CD4-positive, alpha-beta T cell treated with Interferon alpha-2 for 1 hour (primary cell): ENCODE measurements around the gene SYNJ2.
A peak's percentile ranks its signal among the peaks of the same experiment; 100 is the strongest.

Experiments used
- DNase-seq, 2 donors: peaks; one replicate each; pipeline ENCODE4 v3.0.0-alpha.2; 2020 to 2022

Gene SYNJ2

DNA sequence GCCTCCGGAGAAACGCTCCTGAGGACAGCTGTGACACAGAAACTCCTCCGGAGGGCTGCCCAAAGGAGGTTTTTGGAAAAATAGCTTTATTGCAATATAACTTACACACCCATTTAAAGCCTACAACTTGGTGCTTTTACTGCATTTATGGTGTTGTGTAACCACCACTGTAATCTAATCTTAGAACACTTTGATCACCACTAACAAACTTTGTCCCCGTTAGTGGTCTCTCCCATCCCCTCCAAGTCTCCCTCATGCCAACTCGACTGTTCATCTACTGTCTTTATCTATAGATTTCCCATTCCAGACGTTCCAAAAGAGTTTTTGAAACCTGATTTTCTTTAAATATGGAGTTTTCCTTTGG lies 62.8 kb downstream of the SYNJ2 start:
- DNase-seq: no peak

DNA sequence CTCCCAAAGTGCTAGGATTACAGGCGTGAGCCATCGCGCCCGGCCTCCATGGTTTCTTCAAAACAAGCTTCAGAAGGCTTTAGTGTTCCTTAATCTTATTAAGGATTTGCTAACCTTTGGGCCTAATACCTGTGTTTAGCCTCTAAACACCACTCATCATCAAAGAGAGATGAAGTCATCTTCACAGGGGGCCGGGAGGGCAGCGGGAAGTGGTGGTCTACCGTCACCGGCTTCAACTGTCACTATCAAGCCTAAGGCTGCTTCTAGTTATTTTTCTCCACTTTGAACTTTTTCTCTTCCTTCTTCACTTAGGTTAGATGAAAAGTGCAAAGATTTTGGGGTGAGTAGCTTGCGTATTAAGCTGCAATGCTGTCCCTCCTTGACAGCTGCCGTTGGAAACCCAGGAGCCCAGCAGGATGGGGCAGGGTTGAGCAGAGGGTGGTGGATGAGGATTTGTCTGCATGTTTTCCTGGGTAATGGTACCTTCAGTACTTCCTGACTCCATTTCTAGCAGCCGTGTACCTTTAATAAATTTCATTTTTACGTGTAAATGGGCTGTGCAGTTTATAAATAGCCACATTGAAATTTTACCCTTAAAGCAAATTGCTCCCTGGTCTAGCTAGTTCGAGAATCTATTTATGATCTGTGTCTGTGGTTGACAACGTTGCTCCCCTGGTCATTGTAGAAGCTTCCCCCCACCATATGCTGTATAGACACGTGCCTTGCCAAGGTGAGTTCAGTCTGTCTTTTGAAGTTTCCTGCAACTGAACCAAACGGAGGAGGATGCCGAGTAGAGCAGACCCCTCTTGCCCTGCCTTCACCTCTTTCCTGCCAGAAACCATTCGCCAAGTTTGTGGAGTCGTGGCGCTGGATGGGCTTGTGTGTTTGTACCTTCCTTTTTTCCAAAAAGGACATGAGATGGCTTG lies 64.8 kb downstream of the SYNJ2 start:
- DNase-seq: no peak

DNA sequence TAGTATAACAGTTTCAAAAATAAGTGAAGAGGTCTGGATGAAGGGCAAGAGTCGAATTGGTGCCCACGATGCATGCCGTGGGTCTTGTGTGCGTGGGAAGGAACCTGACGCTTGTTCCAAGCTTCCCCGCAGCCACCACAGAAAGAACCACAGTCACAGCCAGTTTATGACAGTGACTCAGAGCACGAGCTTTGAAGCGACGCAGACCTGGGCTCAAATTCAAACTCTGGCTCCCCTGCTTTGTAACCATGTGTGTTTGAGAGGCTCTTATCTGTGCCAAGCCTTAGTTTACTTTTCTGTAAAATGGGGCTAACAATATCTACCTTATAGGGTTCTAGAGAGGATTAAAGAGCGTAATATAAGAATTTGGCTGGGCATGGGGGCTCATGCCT lies 65.5 kb downstream of the SYNJ2 start:
- DNase-seq: peak in 1 of 2 donors; percentile 29

DNA sequence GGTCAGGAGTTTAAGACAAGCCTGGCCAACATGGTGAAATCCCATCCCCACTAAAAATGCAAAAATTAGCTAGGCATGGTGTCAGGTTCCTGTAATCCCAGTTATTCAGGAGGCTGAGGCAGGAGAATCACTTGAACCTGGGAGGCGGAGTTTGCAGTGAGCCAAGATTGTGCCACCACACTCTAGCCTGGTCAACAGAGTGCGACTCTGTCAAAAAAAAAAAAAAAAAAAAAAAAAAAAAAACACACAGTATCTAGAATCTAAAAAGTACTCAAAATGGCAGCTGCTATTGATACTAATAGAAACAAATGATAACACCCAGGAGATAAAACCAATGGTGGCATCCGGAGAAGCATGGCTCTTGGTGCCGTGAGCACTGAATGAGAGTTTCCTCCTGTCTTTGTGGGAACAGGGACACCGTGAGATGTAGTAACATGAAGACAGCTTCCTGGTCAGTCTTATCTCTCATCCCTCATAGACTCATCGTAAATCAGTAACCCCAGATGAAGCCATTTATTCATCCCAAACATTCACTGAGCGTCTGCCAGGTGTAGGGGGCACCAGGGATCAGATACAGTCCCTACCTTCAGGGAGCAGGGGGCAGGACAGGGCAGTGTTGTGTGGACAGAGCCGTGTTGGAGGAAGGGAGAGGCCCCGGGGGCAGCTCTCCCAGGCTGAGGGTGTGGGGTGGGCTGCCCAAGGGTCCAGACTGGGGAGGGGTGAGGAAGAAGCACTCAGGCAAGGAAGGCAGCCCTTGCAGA lies 66.1 kb downstream of the SYNJ2 start:
- DNase-seq: no peak

DNA sequence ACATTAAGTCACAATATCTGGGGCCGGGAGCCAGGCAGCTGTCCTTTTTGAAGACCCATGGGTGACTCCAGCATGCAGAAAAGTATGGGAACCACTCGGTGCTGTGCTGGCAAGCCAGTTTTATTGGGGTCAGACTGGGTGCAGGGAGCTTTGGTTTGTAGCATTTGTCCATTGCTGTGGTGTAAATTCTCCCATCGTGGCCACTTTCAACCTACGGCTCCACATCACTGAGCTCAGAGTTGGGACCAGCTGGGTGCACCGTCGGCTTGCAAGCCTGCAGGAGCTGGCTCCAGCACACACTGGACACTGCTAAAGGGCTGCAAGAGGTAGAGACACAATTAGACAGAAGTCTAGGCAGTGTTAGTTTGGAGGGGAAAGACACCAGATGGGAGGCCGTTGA lies 66.9 kb downstream of the SYNJ2 start:
- no peak for DNase-seq

DNA sequence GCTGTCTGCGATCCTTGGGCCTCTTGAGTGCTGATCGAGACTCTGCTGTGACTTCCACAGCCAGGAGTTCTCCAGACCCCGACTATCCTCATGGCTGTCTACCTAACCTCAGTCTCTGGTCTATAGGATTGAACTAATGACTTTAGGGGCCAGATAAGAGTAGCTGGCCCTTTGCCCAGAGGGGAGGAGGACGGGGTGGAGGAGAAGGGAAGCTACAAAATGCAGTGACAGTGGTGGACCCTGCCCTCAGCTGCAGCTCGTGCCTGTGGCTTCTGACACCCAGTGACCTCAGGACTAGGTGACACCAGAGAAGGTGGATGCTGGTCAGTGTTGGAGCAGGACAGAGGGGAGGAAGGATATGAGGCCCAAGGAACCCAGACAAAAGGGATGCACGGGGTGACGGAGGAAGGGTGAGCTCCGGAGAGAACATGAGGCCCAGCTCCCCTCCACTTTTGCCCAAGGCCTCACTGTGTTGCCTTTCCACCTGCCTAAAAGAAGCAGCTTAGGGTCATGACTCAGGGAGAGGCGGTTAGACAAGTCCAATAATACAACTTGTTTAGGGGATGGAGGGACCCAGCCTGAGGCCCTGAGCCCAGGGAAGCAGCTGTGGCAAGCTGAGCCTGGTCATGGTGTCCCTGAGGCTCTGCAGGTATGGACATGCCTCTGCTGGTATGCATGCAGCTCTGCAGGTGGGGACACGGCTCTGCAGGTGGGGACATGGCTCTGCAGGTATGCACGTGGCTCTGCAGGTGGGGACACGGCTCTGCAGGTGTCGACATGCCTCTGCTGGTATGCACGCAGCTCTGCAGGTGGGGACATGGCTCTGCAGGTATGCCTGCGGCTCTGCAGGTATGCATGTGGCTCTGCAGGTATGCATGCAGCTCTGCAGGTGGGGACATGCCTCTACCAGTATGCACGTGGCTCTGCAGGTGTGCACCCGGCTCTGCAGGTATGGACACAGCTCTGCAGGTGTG lies 67.7 kb downstream of the SYNJ2 start:
- no peak for DNase-seq

DNA sequence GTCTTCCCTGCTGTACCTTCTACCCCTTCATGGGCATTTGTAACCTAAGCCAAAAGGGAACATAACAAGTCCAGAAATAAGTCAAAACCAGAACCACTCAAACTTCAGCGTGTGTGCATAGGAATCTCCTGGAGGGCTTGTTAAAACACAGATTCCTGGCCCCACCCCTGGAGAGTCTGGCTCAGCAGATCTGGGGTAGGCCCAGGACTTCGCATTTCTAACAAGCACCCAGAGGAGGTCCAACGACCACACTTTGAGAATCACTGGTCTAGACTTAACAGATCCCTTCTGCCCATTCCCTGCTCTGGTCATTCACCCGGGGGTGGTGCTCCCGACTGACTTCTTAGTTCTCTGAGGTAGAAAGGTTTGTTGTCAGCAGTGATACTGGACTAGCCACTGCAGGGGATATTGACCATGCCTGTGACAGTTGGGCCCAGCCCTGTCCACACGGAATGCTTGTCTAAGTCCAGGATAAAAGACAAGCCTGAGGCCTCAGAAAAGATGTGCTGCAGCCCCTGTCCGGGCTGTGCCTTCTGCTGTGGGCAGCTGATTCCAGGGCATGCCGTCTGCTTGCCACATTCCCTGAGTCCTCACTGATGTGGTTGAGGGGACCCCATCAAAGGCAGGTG lies 68.6 kb downstream of the SYNJ2 start:
- no peak for DNase-seq

DNA sequence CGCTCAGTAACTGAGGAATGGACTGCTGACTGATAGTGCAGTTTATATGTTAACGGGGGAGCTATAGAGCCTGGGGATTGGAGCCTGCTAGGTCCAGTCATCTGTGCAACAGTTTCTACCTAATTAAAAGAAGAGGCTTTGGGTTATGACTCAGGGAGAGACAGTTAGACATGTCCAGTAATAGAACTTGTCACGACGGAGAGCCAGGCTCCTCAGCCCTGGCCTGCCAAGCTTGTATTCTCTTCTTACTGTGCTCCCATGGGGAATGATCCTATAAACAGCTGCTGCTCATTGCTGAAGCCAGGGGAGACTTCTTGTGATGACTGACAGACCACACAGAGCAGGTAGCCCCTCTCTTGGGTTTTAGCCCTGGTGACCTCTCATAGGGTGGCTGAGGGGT lies 69.3 kb downstream of the SYNJ2 start:
- DNase-seq: no peak

DNA sequence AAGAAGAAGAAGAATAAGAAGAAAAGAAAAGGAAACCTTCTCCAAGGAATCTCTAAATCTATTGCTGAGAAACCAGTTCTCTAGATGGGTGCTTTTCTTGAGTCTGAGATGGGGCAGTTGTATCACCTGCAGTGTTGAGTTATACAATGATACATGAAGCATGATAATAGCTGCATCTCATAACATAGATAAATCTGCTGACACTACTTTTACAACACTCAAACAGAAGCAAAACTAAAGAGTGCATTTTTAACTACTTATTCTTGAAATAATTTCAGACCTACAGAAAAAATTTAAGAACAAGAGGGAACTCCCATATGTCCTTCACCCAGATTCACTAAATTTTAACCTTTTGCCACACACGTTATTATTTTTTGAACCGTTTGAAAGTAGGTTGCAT lies 70.3 kb downstream of the SYNJ2 start:
- DNase-seq: no peak

DNA sequence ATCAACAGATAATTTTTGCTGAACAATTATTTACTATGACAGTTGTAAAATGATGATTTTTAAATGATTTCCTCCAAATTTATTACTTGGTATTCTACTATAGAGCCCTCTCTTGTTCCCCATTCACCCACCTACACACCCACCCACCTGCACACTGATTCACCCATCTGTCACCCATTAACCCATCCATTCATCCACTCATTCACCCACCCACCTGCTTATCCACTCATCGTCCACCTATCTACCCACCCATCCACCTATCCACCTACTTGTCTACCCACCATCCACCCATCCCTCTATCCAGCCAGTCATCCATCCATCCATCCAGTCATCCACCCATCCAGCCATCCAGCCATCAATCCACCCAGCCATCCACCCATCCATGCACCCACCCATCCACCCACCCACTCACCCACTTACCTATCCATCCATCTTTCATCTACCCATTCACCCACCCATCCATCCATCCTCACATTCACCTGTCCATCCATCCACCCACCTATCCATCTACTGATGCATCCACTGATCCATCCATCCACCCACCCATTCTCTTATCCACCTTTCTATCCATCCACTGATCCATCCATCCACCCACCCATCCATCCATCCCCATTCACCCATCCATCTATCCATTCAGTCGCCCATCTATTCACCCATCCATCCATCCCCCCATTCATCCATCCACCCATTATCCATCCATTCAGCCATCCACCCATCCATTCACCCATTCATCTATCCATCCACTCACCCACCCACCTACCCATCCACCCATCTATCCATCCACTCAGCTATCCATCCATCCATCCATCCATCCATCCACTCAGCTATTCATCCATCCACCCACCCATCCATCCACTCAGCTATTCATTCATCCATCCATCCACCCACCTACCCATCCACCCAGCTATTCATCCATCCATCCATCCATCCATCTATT lies 72.0 kb downstream of the SYNJ2 start:
- no peak for DNase-seq

DNA sequence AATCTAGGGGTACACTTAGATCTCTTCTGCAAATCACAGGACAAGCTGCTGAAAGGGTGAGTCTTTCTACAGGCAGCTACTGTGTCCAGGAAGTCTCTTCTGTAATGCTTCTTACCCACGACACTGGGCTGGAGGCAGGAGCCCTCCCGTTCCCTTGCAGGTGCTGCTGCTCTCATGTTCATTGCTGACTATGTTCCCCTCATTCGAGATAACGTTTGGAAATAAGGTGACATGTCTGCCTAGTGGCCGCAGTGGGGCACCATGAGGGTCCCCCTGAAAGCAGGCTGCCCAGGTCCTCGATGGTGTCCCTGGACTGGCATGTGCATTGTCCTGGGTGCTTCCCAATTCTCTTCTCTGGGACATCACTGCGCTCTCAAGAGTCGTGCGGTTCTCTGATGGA lies 74.7 kb downstream of the SYNJ2 start:
- no peak for DNase-seq

DNA sequence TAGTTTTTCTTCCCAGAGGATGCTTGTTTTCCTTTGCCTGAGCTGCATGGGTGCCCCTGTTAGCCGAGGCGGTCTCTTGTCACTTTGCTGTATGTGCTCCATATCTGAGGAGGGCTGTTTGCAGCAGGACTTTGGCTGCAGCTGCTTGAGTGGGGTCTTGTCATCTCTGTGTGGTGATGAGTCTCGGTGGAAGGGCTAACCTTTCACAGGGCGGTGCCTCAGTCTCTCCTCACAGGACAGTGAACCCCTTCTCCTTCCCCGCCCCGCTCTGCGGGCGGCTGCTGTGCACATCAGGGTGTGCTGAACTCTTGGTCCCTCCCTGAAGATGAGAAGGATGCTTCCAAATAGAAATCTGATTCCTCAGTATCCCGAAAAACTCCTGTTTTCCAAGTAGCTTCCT lies 75.1 kb downstream of the SYNJ2 start:
- no peak for DNase-seq

DNA sequence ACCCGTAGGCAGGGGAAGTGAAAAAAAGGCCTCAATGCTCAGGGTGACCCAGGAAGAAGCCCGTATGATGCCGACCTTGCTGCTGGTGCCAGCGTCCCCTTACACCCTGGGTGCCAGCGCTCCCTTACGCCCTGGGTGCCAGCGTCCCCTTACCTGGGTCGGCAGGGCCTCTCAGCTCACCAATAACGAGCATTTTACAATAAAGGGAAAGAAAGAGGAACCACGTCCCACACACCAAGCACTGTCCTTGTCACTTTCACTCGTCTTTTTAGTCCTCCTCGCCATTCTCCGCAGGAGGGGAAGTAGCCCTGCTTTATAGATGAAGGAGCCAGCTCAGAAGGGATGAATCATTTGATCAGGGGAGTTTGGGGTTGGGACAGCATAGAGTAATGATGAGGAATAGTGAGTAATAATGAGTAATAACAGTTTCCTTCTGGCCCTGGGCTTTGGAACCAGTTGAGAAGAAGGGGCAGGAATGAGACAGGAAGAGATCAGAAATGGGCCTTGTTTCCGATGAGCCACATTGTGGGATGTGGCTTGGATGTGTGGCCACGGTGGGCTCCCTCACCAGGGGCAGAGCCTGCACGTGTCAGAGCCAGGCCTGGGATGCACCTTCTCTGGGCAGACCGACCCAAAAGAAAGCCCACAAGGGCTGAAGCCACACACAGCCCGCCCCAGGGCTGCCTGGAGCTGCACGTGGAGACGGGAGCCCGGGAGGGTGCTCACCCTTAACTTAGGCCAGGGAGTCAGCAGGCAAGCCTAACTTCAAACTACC lies 75.7 kb downstream of the SYNJ2 start:
- peak; percentile 14 to 56 for DNase-seq

DNA sequence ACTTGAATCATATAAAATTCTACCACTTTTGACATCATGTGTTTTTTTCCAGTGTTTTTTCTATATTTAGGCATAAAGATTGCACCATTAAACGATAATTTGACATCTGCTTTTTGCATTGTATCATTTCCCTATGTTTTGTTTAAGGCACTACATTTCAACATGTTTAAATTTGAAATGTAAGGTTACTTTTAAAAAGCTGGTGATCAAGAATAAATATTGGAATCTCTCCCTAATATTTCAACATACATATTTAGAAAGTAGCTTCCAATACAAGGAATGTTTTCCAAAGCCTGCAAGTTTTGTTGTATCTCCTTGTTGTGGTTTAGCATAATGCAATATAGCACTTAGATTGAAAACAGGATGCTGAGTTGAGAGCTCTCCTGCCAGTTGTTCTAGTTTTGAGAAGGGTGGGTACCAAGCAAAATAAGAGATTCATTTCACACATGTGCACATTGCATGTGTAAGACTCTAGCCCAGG lies 76.5 kb downstream of the SYNJ2 start:
- DNase-seq: no peak

DNA sequence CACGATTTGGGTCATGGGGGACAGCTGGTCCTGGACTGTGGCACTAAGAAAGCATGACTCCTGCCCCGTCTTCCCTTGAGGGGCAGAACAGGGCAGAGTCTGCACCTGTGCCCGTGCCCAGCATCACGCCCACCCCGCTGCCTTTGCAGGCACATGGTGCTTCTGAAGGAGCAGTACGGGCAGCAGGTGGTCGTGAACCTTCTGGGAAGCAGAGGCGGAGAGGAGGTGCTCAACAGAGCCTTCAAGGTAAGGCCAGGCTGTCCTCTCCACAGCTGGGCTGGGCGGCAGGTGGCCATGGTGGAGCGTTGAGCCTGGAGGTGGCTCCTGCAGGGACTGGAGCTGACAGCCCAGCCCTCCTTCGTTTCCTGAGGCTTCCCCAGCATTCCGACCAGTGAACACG lies 77.4 kb downstream of the SYNJ2 start:
- DNase-seq: no peak

DNA sequence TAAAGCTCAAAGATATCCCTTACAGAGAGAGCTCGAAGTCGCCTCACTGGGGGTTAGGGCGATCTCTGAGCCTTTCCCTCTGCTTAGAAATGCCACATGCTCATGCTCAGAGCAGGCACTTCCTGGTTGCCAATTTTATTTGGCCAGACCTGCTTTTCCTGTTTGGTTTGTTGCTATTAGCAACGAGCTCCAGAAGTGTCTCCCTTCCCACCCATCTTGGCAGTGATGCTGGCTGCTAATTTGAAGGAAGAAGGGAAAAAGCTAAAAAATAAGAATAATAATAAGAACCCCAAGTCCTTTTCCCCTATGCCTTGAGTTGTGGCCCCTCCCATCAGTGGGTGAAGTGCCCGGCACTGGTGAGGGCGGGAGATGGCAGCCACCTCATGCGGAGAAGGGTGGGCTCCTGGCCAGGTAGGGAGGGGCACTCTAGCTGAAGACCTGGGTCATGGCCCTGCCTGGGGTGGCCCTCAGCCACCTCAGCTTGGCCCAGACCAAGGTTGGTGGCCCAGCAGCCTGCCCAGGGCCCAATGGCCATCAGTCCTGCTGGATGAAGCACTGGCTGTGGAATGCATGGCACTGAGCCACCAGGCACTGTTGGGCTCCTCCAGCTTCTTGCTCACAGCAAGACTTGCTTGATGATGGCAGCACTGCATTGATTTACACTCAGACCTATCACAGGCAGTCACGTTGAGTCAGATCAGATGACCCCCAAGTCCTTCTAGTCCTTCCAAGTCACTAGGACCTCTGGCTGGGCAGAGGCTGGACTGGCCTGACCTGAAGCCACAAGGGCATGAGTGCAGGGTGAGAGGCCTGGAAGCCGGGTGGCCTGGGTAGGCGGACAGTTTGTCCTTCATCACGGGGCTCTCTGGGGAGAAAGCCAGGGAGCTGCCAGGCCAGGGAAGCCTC lies 79.0 kb downstream of the SYNJ2 start:
- DNase-seq: peak; percentile 11 to 32

DNA sequence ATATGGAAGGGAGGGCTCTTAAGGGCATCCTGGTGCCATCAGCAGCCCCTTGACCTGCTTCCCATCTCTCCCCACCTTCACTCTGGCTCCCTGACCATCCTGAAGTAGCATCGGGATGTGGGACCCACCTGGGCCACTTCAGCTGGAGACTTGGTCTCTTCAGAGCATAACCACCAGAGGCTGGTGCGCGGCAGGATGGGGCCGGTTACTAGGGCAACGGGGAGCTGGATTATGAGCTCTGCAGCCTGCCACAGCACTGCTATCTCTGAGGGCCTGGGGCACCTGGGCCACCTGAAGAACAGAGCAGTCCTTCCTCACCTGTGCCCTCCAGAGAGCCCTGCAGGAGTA lies 79.7 kb downstream of the SYNJ2 start:
- no peak for DNase-seq

DNA sequence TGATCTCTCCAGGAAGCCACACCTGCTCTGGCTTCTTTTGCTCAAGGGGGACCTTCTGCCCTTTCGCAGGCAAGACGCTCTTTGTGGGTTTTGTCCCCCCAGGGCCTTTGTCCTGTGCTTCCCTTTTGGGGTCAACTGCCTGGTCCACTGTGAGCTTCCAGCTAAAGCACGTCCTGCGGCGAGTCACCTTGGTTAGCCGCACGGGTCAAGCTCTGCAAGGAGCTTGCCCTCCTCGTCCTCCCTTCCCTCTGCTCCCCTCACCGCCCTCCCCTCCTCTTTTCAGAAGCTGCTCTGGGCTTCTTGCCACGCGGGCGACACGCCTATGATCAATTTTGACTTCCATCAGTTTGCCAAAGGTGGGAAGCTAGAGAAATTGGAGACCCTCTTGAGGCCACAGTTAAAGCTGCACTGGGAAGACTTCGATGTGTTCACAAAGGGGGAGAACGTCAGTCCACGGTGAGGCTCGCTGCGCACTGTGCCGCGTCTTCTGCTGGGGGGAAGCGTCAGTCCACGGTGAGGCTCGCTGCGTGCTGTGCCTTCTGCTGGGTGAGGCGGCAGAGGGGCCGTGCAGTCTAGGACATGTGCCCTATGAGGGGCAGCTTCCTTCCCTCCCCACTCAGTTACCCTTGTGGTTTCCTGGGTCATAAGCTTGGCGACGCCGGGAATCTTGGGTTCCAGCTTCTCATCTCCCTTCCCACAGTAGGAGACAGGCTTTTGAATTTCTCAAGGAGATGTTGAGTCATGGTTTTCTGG lies 80.2 kb downstream of the SYNJ2 start:
- no peak for DNase-seq

DNA sequence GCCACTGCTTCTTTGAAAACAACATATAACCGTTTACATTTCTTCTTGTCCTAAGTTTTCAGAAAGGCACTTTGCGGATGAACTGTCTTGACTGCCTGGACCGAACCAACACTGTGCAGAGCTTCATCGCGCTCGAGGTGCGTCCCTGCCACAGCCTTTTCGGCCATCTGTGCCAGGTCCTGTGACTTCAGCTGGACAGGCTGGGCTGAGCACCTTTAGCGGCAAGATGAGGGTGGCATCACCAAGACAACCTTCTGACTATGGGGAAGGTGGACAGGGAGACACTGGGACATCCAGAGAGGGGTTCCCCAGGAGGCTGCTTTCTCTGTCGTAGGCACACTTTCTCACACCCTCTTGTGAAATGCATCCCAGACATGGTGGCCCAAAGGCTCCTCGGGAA lies 82.1 kb downstream of the SYNJ2 start:
- DNase-seq: no peak
